GM19043 (cell line): ENCODE measurements around the gene CLDN9.
"Not testable (repeated sequence)": the region's sequence is repeated elsewhere in the genome, so short reads cannot be mapped to it uniquely, and the experiment has no call there.

Experiments used
- ATAC-seq: cut with Tn5 transposase; IDR thresholded peaks from one replicate; pipeline ENCODE4 v1.9.1; 2021; ENCODE audit warnings: low read depth; ENCODE audit not compliant: unreplicated experiment

Gene CLDN9

GRCh38 chr16:3052571-3053329 is 40.0 kb downstream of the CLDN9 start:
- not testable (repeated sequence) for ATAC-seq

DNA sequence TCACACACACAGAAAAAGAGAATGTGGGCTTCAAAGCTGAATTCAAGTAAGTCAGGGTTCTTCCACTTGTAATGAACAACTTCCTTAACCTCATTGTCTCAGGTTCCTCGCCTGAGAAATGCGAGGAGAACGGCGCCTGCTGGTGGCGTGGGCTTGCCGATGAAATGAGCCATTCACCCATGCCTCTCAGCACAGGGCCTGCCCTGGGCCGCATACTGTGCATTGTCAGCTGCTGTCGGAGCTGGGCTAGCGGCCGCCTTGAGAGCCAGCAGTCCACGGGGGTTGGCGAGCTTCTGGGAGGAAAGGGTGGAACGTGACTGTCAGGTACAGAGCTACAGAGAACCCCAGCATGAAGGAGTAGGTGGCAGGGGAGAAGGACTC is 40.6 kb downstream of the CLDN9 start:
- not testable (repeated sequence) for ATAC-seq

GRCh38 chr16:3054965-3055733 is 42.4 kb downstream of the CLDN9 start:
- ATAC-seq: no peak

DNA sequence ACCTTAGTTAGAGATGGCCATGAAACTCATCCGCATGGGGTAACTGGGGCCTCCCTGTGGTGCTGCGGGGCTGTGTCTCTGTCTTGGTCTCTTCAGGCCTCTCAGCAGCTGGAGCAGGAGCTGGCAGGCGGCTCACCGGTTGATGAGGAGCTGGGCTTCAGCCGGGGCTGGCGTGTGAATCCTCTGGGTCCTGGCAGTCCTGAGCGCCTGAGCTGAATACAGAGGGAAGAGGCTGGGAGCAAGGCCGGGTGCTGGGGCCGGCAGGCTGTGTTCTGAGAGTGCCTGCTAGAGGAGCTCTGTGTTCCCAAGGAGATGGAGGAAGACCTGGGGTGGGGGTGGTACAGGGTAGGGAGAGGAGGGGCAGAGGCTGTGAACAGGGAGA is 43.0 kb downstream of the CLDN9 start:
- not testable (repeated sequence) for ATAC-seq

DNA sequence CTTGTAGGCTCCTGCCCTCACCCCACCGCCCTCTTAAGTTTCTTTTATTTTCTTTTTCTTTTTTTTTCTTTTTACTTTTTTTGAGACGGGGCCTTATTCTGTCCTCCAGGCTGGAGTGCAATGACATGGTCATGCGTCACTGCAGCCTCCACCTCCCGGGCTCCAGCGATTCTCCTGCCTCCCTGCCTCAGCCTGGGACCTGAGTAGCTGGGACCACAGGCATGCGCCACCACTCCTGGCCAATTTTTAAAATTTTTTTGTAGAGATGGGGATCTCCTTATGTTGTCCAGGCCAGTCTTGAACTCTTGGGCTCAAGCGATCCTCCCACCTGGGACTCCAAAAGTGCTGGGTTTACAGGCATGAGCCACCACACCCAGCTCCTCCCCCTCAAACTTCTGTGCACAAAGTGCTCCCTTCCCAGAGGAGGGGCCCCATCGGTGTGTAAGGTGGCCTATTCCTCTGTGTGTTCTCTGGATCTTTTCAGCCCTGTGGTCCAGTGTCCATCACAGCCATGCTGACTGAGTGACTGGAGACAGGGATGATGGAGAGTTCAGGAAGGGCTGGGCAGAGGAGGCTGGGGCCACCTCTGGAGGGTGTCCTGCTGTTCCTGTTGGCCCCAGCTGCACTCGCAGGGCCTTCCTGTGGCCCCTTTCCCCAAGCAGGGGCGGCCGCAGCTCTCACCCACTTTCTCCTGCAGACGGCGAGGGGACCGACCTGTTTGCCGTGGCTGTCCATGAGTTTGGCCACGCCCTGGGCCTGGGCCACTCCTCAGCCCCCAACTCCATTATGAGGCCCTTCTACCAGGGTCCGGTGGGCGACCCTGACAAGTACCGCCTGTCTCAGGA is 43.8 kb downstream of the CLDN9 start:
- ATAC-seq: no peak

GRCh38 chr16:3057181-3058138 is 44.7 kb downstream of the CLDN9 start:
- ATAC-seq: no peak

DNA sequence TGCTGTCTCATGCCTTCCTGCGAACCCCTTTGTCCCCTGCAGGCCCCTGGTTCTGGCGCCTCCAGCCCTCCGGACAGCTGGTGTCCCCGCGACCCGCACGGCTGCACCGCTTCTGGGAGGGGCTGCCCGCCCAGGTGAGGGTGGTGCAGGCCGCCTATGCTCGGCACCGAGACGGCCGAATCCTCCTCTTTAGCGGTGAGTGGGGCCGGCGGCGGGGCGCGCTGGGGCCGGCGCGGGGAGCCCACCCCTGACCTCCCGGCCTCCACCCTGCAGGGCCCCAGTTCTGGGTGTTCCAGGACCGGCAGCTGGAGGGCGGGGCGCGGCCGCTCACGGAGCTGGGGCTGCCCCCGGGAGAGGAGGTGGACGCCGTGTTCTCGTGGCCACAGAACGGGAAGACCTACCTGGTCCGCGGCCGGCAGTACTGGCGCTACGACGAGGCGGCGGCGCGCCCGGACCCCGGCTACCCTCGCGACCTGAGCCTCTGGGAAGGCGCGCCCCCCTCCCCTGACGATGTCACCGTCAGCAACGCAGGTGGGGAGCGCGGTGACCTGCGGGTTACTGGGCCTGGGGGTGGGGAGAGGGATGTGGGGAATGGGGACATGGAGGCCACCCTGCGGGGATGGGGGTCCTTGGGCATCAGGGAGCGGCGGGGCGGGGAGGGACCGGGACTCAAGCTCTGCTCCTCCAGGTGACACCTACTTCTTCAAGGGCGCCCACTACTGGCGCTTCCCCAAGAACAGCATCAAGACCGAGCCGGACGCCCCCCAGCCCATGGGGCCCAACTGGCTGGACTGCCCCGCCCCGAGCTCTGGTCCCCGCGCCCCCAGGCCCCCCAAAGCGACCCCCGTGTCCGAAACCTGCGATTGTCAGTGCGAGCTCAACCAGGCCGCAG is 45.7 kb downstream of the CLDN9 start:
- ATAC-seq: no peak

GRCh38 chr16:3059041-3059722 is 46.5 kb downstream of the CLDN9 start:
- peak; percentile 70 for ATAC-seq

GRCh38 chr16:3059723-3060242 is 47.1 kb downstream of the CLDN9 start:
- no peak for ATAC-seq

DNA sequence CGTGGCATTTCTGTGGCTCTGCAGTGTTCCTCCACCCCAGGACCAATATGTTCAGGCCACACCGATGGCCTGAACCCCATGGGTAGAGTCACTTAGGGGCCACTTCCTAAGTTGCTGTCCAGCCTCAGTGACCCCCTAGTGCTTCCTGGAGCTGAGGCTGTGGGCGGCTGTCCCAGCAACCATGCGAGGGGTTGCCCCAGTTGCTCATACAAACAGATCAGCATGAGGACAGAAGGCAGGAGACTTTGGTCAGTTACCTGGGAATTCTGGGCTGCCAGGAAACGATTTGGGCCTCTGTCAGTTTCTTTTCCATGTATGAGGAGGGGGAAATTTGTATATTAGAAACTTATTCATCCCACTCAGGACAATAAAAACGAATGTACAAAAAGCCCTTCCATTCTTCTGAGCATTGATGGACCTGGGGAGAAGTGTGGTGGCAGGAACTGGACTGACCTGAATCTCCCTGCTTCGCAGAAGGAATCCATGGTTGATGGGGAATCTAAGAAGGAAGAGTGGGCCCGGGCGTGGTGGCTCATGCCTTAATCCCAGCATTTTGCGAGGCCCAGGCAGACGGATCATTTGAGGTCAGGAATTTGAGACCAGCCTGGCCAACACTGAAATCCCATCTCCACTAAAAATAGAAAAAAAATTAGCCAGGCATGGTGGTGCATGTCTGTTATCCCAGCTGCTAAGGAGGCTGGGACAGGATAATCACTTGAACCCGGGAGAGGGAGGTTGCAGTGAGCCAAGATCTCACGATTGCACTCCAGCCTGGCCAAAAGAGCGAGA is 47.8 kb downstream of the CLDN9 start:
- ATAC-seq: no peak

DNA sequence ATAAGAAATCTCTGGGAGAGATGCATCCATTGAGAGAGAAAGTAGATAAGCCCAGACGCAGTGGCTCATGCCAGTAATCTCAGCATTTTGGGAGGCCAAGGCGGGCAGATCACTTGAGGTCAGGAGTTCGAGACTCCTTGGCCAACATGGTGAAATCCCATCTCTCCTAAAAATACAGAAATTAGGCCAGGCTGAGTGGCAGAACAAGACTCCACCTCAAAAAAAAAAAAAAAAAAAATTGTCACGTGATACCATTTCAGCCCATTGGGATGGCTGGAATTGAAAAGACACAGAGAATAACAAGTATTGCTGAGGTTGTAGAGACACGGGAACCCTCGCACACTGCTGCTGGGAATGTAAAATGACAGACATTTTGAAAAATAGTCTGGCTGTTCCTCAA is 49.8 kb downstream of the CLDN9 start:
- ATAC-seq: no peak

DNA sequence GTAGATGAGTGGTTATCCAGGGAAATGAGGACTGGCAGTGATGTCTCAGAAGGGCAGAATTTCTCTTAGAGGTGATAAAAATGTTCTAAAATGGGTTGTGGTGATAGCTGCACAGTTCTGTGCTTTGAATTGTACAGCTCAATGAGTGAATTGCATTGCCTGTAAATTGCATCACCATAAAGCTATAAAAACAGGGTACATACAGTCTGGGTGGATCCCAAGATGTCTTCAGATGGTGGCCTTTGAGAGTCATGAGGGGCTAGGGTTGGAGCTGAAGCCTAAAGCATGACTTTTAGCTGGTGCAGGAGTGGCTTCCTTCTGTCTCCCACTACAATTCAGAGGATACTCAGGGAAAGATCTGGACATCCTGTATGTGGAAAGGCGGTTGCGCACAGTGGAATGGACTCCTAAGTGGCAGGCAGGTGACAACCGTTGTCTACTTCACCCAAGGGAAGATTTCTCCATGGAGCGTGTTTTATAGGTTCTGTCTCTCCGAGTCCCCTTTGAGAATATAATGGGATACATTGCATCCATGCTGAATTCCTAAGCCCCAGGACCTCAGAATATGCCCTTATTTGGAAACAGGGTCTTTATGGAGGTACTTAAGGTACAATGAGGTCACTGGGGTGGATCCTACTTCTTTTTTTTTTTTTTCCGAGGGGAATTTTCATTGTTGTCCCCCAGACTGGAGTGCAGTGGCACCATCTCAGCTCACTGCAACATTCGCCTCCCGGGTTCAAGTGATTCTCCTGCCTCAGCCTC is 51.1 kb downstream of the CLDN9 start:
- ATAC-seq: no peak
